H1 (cell line): ENCODE results near the gene ZNF618. TPM values are rescaled to one million over a fixed set of nuclear protein-coding genes. Genes with fewer than 3 reads are reported as not detected.

ENCODE experiments used
- TAF1 ChIP-seq: IDR thresholded peaks from 2 replicates; pipeline ENCODE4 v1.6.1; 2011; ENCODE audit warnings: mild to moderate bottlenecking, low read depth, low read length
- polyA plus RNA-seq, 7 experiments: library from polyadenylated mRNA; depleted of rRNA in 3 of 7; stranded (reverse) in 5 of 7; unstranded in 2 of 7; fragments of >200 nt in 5 of 7; fragments of 200-250 nt in 2 of 7; gene quantifications; 1 replicate in 5 of 7; 2 replicates in 1 of 7; 4 replicates in 1 of 7; pipeline versions ENCODE4 v1.2.1 to v1.2.3, GENCODE V29; 2011 to 2013; ENCODE audit warnings: missing spikeins in 2 of 7, mixed read lengths in 2 of 7
- total RNA-seq: library from RNA; stranded (reverse); fragmentation: NEBNext Ultra II Directional; extraction: Animal tissue kit (Norgen Biotek cat#: 25700); gene quantifications from 2 replicates; pipeline ENCODE4 v1.2.1, GENCODE V29; 2021
- TF ChIP-seq, protein P1 (sequence below): fragments of 300-600 bp; sonication (generic); IDR thresholded peaks from 2 replicates; pipeline ENCODE4 v1.7.1; 2012; ENCODE audit warnings: low read length, moderate library complexity, mild to moderate bottlenecking, inconsistent platforms; ENCODE audit not compliant: insufficient replicate concordance

ZNF618 gene
- total and polyA plus RNA-seq, 2 of the 8 experiments (the other 6 are each of a cell fraction or from before 2014, with no cell fraction given): 9.6 to 28.5 TPM

DNA sequence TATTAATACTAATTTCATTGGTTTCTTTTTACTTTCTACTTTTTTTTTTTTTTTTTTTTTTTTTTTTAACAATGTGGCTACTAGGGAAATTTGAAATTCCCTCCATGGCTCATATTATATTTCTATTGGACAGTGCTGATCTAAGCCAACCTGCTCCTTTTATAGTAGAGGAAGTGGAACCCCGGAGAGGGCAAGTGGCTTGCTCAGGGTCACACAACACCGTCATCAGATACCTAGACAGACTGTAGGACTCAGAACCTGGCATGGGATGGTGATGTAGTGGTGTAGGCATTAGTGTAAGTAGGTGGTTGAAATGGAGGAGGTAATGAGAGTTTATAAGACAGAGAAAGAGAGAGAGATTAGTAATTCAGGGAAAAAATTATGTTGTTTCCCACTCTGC lies 10.8 kb downstream of the ZNF618 start (continued):
- TF ChIP-seq, protein P1, sequence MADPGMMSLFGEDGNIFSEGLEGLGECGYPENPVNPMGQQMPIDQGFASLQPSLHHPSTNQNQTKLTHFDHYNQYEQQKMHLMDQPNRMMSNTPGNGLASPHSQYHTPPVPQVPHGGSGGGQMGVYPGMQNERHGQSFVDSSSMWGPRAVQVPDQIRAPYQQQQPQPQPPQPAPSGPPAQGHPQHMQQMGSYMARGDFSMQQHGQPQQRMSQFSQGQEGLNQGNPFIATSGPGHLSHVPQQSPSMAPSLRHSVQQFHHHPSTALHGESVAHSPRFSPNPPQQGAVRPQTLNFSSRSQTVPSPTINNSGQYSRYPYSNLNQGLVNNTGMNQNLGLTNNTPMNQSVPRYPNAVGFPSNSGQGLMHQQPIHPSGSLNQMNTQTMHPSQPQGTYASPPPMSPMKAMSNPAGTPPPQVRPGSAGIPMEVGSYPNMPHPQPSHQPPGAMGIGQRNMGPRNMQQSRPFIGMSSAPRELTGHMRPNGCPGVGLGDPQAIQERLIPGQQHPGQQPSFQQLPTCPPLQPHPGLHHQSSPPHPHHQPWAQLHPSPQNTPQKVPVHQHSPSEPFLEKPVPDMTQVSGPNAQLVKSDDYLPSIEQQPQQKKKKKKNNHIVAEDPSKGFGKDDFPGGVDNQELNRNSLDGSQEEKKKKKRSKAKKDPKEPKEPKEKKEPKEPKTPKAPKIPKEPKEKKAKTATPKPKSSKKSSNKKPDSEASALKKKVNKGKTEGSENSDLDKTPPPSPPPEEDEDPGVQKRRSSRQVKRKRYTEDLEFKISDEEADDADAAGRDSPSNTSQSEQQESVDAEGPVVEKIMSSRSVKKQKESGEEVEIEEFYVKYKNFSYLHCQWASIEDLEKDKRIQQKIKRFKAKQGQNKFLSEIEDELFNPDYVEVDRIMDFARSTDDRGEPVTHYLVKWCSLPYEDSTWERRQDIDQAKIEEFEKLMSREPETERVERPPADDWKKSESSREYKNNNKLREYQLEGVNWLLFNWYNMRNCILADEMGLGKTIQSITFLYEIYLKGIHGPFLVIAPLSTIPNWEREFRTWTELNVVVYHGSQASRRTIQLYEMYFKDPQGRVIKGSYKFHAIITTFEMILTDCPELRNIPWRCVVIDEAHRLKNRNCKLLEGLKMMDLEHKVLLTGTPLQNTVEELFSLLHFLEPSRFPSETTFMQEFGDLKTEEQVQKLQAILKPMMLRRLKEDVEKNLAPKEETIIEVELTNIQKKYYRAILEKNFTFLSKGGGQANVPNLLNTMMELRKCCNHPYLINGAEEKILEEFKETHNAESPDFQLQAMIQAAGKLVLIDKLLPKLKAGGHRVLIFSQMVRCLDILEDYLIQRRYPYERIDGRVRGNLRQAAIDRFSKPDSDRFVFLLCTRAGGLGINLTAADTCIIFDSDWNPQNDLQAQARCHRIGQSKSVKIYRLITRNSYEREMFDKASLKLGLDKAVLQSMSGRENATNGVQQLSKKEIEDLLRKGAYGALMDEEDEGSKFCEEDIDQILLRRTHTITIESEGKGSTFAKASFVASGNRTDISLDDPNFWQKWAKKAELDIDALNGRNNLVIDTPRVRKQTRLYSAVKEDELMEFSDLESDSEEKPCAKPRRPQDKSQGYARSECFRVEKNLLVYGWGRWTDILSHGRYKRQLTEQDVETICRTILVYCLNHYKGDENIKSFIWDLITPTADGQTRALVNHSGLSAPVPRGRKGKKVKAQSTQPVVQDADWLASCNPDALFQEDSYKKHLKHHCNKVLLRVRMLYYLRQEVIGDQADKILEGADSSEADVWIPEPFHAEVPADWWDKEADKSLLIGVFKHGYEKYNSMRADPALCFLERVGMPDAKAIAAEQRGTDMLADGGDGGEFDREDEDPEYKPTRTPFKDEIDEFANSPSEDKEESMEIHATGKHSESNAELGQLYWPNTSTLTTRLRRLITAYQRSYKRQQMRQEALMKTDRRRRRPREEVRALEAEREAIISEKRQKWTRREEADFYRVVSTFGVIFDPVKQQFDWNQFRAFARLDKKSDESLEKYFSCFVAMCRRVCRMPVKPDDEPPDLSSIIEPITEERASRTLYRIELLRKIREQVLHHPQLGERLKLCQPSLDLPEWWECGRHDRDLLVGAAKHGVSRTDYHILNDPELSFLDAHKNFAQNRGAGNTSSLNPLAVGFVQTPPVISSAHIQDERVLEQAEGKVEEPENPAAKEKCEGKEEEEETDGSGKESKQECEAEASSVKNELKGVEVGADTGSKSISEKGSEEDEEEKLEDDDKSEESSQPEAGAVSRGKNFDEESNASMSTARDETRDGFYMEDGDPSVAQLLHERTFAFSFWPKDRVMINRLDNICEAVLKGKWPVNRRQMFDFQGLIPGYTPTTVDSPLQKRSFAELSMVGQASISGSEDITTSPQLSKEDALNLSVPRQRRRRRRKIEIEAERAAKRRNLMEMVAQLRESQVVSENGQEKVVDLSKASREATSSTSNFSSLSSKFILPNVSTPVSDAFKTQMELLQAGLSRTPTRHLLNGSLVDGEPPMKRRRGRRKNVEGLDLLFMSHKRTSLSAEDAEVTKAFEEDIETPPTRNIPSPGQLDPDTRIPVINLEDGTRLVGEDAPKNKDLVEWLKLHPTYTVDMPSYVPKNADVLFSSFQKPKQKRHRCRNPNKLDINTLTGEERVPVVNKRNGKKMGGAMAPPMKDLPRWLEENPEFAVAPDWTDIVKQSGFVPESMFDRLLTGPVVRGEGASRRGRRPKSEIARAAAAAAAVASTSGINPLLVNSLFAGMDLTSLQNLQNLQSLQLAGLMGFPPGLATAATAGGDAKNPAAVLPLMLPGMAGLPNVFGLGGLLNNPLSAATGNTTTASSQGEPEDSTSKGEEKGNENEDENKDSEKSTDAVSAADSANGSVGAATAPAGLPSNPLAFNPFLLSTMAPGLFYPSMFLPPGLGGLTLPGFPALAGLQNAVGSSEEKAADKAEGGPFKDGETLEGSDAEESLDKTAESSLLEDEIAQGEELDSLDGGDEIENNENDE: no peak
- TF ChIP-seq TAF1: no peak
